Measurements from ENCODE around the gene DIDO1.

The DIDO1 gene

GRCh38 chr20:62931464-62931863, 5.2 kb upstream of the DIDO1 start:
- CTCF ChIA-PET = no interaction called here
- POLR2A ChIA-PET = interaction anchor here (1.0 kb wide), 1 partner anchor 22 kb away, joined by 3 read pairs; no protein-coding TSS in a partner anchor
- TF ChIP-seq CTCF (IDR thresholded peaks at IDR 0.05; ENCODE audit: control extremely low read depth, extremely low read depth, low read depth, missing control alignments) = no peak
- DNase-seq (ENCODE audit: extremely low spot score) = no peak

DNA sequence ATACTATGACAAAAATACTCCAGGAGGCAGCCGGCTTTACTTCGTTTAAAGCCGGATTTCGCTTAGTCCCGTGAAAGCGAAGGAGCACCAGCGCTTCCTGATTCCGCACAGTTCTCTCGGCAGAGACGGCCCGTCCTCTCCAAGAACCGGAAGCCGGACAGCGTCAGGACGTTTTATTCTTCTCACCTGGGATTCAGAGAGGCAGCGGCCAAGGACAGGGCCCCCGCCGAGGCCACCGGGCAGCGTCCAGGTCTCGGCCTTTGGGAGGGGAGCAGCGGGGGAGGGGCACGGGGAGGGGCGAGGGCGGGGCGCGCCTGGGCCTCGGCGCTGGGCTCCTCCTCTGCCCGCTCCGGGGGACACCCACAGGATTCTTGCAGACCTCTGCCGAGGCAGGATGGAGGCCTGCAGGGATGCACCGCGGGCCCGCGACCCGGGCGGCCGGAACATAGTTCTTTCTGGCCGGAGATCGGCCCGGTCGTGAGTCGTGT, 2.8 kb upstream of the DIDO1 start:
- CTCF ChIA-PET = interaction anchor here (1.3 to 5.0 kb wide), 5 partner anchors 8 to 43 kb away, joined by 4 to 29 read pairs (median 20); partner anchors contain the start of gene GID8
- no peak for TF ChIP-seq CTCF (IDR thresholded peaks at IDR 0.05; ENCODE audit: control extremely low read depth, extremely low read depth, low read depth, missing control alignments)
- POLR2A ChIA-PET = no interaction called here
- DNase-seq (ENCODE audit: extremely low spot score) = peak; percentile 85

GRCh38 chr20:62928246-62928939, 2.1 kb upstream of the DIDO1 start:
- DNase-seq (ENCODE audit: extremely low spot score) = no peak
- CTCF ChIA-PET = interaction anchor here (0.6 to 5.0 kb wide), 8 partner anchors 9 to 44 kb away, joined by 3 to 29 read pairs (median 8); partner anchors contain the start of gene GID8
- POLR2A ChIA-PET = interaction anchor here (1.4 kb wide), 1 partner anchor 12 kb away, joined by 5 read pairs; no protein-coding TSS in a partner anchor
- TF ChIP-seq CTCF (IDR thresholded peaks at IDR 0.05; ENCODE audit: control extremely low read depth, extremely low read depth, low read depth, missing control alignments) = no peak

DNA sequence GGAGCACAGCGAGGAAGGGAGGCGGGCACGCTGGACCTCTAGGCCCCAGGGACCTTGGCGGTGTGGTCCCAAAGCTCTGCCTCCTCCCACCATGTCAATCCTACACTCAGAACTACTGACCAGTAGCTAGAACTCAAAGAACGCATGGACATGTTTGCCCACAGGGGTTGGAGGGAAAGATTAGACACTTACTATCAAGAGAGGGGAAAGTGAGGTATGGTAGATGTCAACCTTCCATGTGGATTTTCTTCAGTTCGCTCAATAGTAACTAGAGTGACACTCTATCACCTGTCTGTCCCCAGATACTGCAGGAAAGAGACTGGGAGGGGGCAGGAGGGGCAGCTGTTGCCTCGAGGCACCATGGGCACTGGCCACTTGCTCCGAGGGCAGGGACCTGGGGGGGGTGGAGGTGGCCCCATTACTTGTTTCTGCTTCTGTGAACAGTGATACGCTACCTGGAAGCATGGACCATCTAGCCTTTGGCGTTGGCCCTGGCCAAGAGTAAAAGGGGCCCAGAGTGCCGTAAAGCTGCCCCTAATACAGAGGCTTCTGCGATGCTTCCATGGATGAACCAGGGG, 912 bp upstream of the DIDO1 start:
- CTCF ChIA-PET = interaction anchor here (0.8 to 5.0 kb wide), 12 partner anchors 8 to 82 kb away, joined by 4 to 29 read pairs (median 6); partner anchors contain the start of gene GID8
- TF ChIP-seq CTCF (IDR thresholded peaks at IDR 0.05; ENCODE audit: control extremely low read depth, extremely low read depth, low read depth, missing control alignments) = no peak

DNA sequence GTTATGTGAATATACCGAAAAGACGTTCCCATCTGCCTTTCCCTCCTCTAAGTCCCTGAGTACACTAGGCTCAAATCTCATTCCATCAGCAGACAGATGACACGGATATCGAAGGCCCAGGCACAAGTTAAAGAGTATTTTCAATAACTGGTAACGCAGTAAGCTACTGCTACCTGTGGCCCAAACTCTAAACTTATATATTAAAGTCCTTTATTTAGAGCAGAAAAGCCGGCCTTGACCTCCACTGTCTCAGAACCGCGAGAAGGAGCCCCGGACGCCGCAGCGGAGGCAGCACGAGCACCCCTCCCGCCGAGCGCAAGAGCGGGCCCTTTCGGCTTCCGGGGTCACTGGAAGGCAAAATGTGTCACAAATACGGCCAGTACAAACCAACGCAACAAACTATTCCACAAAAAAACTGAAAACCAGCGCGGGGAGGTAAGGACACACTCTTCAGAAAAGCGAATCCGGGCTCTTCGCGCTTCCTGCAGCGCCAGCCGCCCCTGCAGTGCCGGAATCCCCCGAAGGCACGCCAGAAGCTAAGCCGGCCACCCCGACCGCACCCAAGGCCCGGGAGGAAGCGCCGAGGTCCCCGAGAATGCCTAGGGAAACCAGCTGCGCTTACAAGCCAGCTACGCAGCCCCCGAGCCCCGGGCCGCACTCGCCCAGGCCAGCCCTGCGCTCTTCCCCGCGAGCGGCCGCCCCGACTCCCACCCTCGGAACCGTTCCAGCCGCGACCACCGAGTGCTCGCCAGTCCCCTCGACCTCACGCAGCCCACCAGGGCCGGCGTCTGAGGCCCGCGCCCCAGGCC, 681 bp downstream of the DIDO1 start:
- CTCF ChIA-PET = interaction anchor here (1.7 to 7.1 kb wide), 5 partner anchors 10 to 103 kb away, joined by 5 to 30 read pairs (median 19); no protein-coding TSS in a partner anchor
- POLR2A ChIA-PET = no interaction called here

More for the DNA sequence above, 912 bp upstream of the DIDO1 start:
- POLR2A ChIA-PET = interaction anchor here (1.4 kb wide), 1 partner anchor 11 kb away, joined by 5 read pairs; no protein-coding TSS in a partner anchor
- DNase-seq (ENCODE audit: extremely low spot score) = no peak

More for the DNA sequence above, 681 bp downstream of the DIDO1 start:
- peak; percentile 32 for DNase-seq (ENCODE audit: extremely low spot score)
- no peak for TF ChIP-seq CTCF (IDR thresholded peaks at IDR 0.05; ENCODE audit: control extremely low read depth, extremely low read depth, low read depth, missing control alignments)
